Caco-2 (cell line): ENCODE results near the gene CLRN3. TPM values are rescaled to one million over a fixed set of nuclear protein-coding genes. Genes with fewer than 3 reads are reported as not detected.

Experiments used
- BruUV-seq: library from RNA; stranded (reverse); fragments of 400-500 nt; replicated peaks from 2 replicates; lab custom pipeline; 2021; lab: Mats Ljungman, UMichigan
- CTCF ChIA-PET: fragments of 300-600 bp; sonication (Branson Sonifier 250); formaldehyde crosslinking; loops from one replicate; lab custom pipeline; 2022; ENCODE audit warnings: antibody characterized with exemption; lab: Charles Lee
- POLR2A ChIA-PET: fragments of 300-600 bp; sonication (Branson Sonifier 250); formaldehyde crosslinking; loops from one replicate; lab custom pipeline; 2022; ENCODE audit warnings: antibody characterized with exemption; lab: Charles Lee
- DNase-seq, 2 experiments: peaks; one replicate each; pipeline versions ENCODE4 v3.0.0 to v3.0.0-alpha.2; 2020 to 2022
- H3K27me3 ChIP-seq: replicated peaks from 2 replicates; pipeline ENCODE4 v1.6.0; 2011; ENCODE audit warnings: low read length; ENCODE audit not compliant: control insufficient read depth, insufficient read depth
- H3K36me3 ChIP-seq: 2 replicates; pipeline ENCODE4 v1.5.1; 2011; ENCODE audit warnings: low read length; ENCODE audit not compliant: control insufficient read depth, insufficient read depth
- H3K4me1 ChIP-seq: fragments of 250-450 bp; sonication (Bioruptor Pico); 2 replicates; pipeline ENCODE4 v1.5.1; 2020; ENCODE audit warnings: mild to moderate bottlenecking
- H3K4me3 ChIP-seq: 2 replicates; pipeline ENCODE4 v1.5.1; 2011; ENCODE audit warnings: low read depth, mild to moderate bottlenecking, control low read depth, low read length
- H3K9me3 ChIP-seq: fragments of 250-450 bp; sonication (Bioruptor Pico); 2 replicates; pipeline ENCODE4 v1.5.1; 2020; ENCODE audit warnings: mild to moderate bottlenecking, moderate library complexity
- H3K27ac Mint-ChIP-seq: one replicate; pipeline ENCODE4 v1.8.0; 2022; ENCODE audit warnings: mixed read lengths; ENCODE audit not compliant: unreplicated experiment
- H3K27me3 Mint-ChIP-seq: one replicate; pipeline ENCODE4 v1.8.0; 2022; ENCODE audit warnings: mixed read lengths; ENCODE audit not compliant: insufficient read depth, unreplicated experiment
- H3K36me3 Mint-ChIP-seq: one replicate; pipeline ENCODE4 v1.8.0; 2022; ENCODE audit warnings: mild to moderate bottlenecking, mixed read lengths; ENCODE audit not compliant: insufficient read depth, unreplicated experiment
- H3K4me1 Mint-ChIP-seq: one replicate; pipeline ENCODE4 v1.8.0; 2022; ENCODE audit warnings: low read depth, mixed read lengths; ENCODE audit not compliant: unreplicated experiment
- H3K4me3 Mint-ChIP-seq: one replicate; pipeline ENCODE4 v1.8.0; 2022; ENCODE audit warnings: mild to moderate bottlenecking, moderate library complexity, mixed read lengths; ENCODE audit not compliant: unreplicated experiment
- H3K9me3 Mint-ChIP-seq: one replicate; pipeline ENCODE4 v1.8.0; 2022; ENCODE audit warnings: mixed read lengths; ENCODE audit not compliant: unreplicated experiment
- CTCF ChIP-seq, 2 experiments: fragments of 200-600 bp in 1 of 2; IDR thresholded peaks; 1 replicate in 1 of 2; 2 replicates in 1 of 2; pipeline versions ENCODE4 v1.5.1 to v1.8.0; 2011 to 2022; ENCODE audit warnings: antibody characterized with exemption in 1 of 2, control low read depth in 1 of 2, inconsistent platforms in 1 of 2, low read depth in 1 of 2, low read length in 1 of 2, mild to moderate bottlenecking in 1 of 2, moderate library complexity in 1 of 2; ENCODE audit not compliant: insufficient read depth in 1 of 2, severe bottlenecking in 1 of 2, unreplicated experiment in 1 of 2
- intact Hi-C: fragments of 100-400 bp; cut with micrococcal nuclease; formaldehyde crosslinking; loops from one replicate; pipeline ENCODE4 v1.10.0; 2022; ENCODE audit not compliant: unreplicated experiment
- total RNA-seq: library from RNA; stranded (reverse); gene quantifications from 2 replicates; pipeline ENCODE4 v1.2.3, GENCODE V29; 2022

CLRN3 gene
- total RNA-seq, 1 experiment from 2014 or later, result 1.1 TPM

- Mint-ChIP-seq H3K27me3 (peaks cover 27% of the 10 kb centered on the region), H3K9me3 (no peaks in the 10 kb centered on the region), H3K4me1 (no peaks in the 10 kb centered on the region), H3K36me3 (no peaks in the 10 kb centered on the region), H3K4me3 (no peak overlapping the region), H3K27ac (no peak overlapping the region)
- Histone ChIP-seq H3K27me3 (no peaks in the 10 kb centered on the region; the same call in 1 of the 2 replicates), H3K4me1 (0 out of 2 replicates have a peak, but pooled peaks cover 3% of the 10 kb centered on the region), H3K4me3 (no peak overlapping the region), H3K9me3 (no peaks in the 10 kb centered on the region), H3K36me3 (no peaks in the 10 kb centered on the region)
- ChIA-PET CTCF (no interaction called here), POLR2A (no interaction called here)
- no peak for DNase-seq
- TF ChIP-seq CTCF (IDR thresholded peaks at IDR 0.05; ENCODE audit: insufficient read depth in 1 of 2, low read depth in 1 of 2, low read length in 1 of 2, severe bottlenecking in 1 of 2, unreplicated experiment in 1 of 2), result no peak
- no TSS peak for BruUV-seq
- intact Hi-C loops, result no loop called here
Measured at GRCh38 chr10:127849921-127850320, 42.8 kb downstream of the CLRN3 start.

DNA sequence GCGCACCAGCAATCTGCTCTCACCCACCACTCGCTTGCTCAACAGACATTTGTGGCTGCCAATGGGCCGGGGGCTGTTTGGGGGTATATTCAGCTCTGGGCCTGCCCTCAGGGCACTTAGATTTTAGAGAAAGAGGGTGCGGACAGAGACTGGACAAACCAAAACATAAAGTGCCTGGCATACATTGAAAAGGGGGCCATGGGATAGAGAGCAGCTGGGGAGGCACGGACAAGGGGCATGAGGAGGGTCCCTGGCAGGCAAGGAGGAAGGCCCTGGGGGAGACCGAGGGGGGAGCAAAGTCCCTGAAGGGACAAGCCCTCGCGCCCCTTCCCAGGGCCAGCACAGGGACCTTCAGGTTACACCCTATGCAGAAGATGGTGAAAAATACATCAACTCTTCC, 43.5 kb downstream of the CLRN3 start:
- POLR2A ChIA-PET, result no interaction called here
- DNase-seq, result no peak
- Mint-ChIP-seq H3K4me3 (no peak overlapping the region), H3K36me3 (no peaks in the 10 kb centered on the region), H3K4me1 (no peaks in the 10 kb centered on the region), H3K27ac (no peak overlapping the region), H3K27me3 (peaks cover 27% of the 10 kb centered on the region), H3K9me3 (no peaks in the 10 kb centered on the region)
- no peaks in the 10 kb centered on the region; the same call in 1 of the 2 replicates for H3K27me3 ChIP-seq
- 0 out of 2 replicates have a peak, but pooled peaks cover 1% of the 10 kb centered on the region for H3K4me1 ChIP-seq
- CTCF ChIA-PET, result no interaction called here
- no peaks in the 10 kb centered on the region for H3K9me3 ChIP-seq
- no peaks in the 10 kb centered on the region for H3K36me3 ChIP-seq
- BruUV-seq, result no TSS peak
- intact Hi-C loops, result no loop called here
- H3K4me3 ChIP-seq, result no peak overlapping the region
- no peak for TF ChIP-seq CTCF (IDR thresholded peaks at IDR 0.05; ENCODE audit: insufficient read depth in 1 of 2, low read depth in 1 of 2, low read length in 1 of 2, severe bottlenecking in 1 of 2, unreplicated experiment in 1 of 2)

GRCh38 chr10:127848226-127848625, 44.5 kb downstream of the CLRN3 start:
- Histone ChIP-seq H3K27me3 (no peaks in the 10 kb centered on the region; the same call in 1 of the 2 replicates), H3K4me3 (no peak overlapping the region), H3K9me3 (no peaks in the 10 kb centered on the region), H3K4me1 (no peaks in the 10 kb centered on the region), H3K36me3 (no peaks in the 10 kb centered on the region)
- no peak overlapping the region for H3K4me3 Mint-ChIP-seq
- TF ChIP-seq CTCF (IDR thresholded peaks at IDR 0.05; ENCODE audit: insufficient read depth in 1 of 2, low read depth in 1 of 2, low read length in 1 of 2, severe bottlenecking in 1 of 2, unreplicated experiment in 1 of 2), result no peak
- H3K9me3 Mint-ChIP-seq, result no peaks in the 10 kb centered on the region
- H3K27ac Mint-ChIP-seq, result no peak overlapping the region
- no peaks in the 10 kb centered on the region for H3K4me1 Mint-ChIP-seq
- BruUV-seq, result no TSS peak
- H3K36me3 Mint-ChIP-seq, result no peaks in the 10 kb centered on the region
- CTCF ChIA-PET, result no interaction called here
- DNase-seq, result no peak
- POLR2A ChIA-PET, result no interaction called here
- intact Hi-C loops, result no loop called here
- peaks cover 27% of the 10 kb centered on the region for H3K27me3 Mint-ChIP-seq
